Calu3 (cell line): ENCODE results near the gene HOXC4. TPM values are rescaled to one million over a fixed set of nuclear protein-coding genes. Genes with fewer than 3 reads are reported as not detected.

Experiments
- BruUV-seq: library from RNA; stranded (reverse); fragments of 400-500 nt; replicated peaks from 2 replicates; lab custom pipeline; 2021; lab: Mats Ljungman, UMichigan
- CTCF ChIA-PET: fragments of 300-600 bp; sonication (Branson Sonifier 250); formaldehyde crosslinking; loops from one replicate; lab custom pipeline; 2022; ENCODE audit warnings: antibody characterized with exemption; lab: Charles Lee
- DNase-seq: peaks from one replicate; pipeline ENCODE4 v3.0.0; 2022
- H3K27ac Mint-ChIP-seq: one replicate; pipeline ENCODE4 v1.8.0; 2022; ENCODE audit warnings: mixed read lengths; ENCODE audit not compliant: unreplicated experiment
- H3K27me3 Mint-ChIP-seq: one replicate; pipeline ENCODE4 v1.8.0; 2022; ENCODE audit warnings: mixed read lengths; ENCODE audit not compliant: unreplicated experiment
- H3K36me3 Mint-ChIP-seq: one replicate; pipeline ENCODE4 v1.8.0; 2022; ENCODE audit warnings: mild to moderate bottlenecking, moderate library complexity, mixed read lengths; ENCODE audit not compliant: insufficient read depth, unreplicated experiment
- H3K4me1 Mint-ChIP-seq: one replicate; pipeline ENCODE4 v1.8.0; 2022; ENCODE audit warnings: mild to moderate bottlenecking, low read depth, mixed read lengths; ENCODE audit not compliant: unreplicated experiment
- H3K4me3 Mint-ChIP-seq: one replicate; pipeline ENCODE4 v1.8.0; 2022; ENCODE audit warnings: mild to moderate bottlenecking, low read depth, moderate library complexity, mixed read lengths; ENCODE audit not compliant: unreplicated experiment
- H3K9me3 Mint-ChIP-seq: one replicate; pipeline ENCODE4 v1.8.0; 2022; ENCODE audit warnings: low read depth, mixed read lengths; ENCODE audit not compliant: unreplicated experiment
- CTCF ChIP-seq: fragments of 200-600 bp; IDR thresholded peaks from one replicate; pipeline ENCODE4 v1.8.0; 2022; ENCODE audit warnings: antibody characterized with exemption; ENCODE audit not compliant: unreplicated experiment
- intact Hi-C: fragments of 100-400 bp; cut with micrococcal nuclease; formaldehyde crosslinking; loops from one replicate; pipeline ENCODE4 v1.10.0; 2022; ENCODE audit not compliant: unreplicated experiment
- total RNA-seq: library from RNA; stranded (reverse); gene quantifications from 2 replicates; pipeline ENCODE4 v1.2.3, GENCODE V29; 2022

Gene HOXC4
- total RNA-seq, 1 experiment from 2014 or later: 0.57 TPM

- no peak for TF ChIP-seq CTCF
- intact Hi-C loops: no loop called here
- no TSS peak for BruUV-seq
- DNase-seq: no peak
- Mint-ChIP-seq H3K27ac (no peak overlapping the region), H3K4me1 (no peaks in the 10 kb centered on the region), H3K4me3 (no peak overlapping the region), H3K9me3 (no peaks in the 10 kb centered on the region), H3K36me3 (no peaks in the 10 kb centered on the region), H3K27me3 (peaks cover 90% of the 10 kb centered on the region)
- CTCF ChIA-PET: no interaction called here
Observed at GRCh38 chr12:54060975-54061778, 7.5 kb downstream of the HOXC4 start.

DNA sequence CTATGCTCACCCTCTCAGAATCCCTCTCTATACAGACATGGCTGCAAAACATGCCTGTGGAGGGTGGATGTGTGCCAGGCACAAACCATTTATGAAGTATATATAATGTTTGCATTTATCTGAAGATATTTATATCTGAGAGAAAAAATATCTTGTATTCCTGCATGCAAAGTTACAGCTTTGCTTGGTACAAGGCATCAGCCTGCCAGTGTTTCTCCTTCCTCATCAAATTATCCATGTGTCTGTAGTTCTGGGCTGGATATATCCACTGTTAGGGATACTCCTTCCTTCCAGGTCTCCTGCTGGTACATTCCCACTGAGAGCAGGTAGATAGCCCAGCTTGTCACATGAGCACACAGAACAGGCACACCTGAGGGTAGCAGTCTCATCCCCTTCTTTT is 12.0 kb downstream of the HOXC4 start:
- Mint-ChIP-seq H3K4me1 (no peaks in the 10 kb centered on the region), H3K27me3 (peaks cover 76% of the 10 kb centered on the region), H3K36me3 (no peaks in the 10 kb centered on the region), H3K4me3 (no peak overlapping the region), H3K9me3 (no peaks in the 10 kb centered on the region), H3K27ac (no peak overlapping the region)
- TF ChIP-seq CTCF: no peak
- intact Hi-C loops: no loop called here
- CTCF ChIA-PET: no interaction called here
- no peak for DNase-seq
- no TSS peak for BruUV-seq

DNA sequence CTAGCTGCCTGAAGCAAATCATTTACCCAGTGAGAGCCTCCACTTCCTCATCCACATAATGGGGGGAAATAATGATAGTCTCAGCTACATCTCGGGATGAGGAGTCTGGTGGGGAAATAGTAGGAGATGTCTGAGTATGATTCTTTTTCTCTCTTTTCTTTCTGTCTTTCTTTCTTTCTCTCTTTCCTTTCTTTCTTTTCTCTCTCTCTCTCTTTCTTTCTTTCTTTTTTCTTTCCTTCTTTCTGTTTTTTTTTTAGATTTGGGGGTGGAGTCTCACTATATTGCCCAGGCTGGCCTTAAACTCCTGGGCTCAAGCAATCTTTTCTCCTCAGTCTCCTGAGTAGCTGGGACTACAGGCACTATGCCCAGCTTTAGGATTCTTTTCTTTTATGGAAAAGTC is 12.8 kb downstream of the HOXC4 start:
- Mint-ChIP-seq H3K36me3 (no peaks in the 10 kb centered on the region), H3K4me1 (no peaks in the 10 kb centered on the region), H3K4me3 (no peak overlapping the region), H3K9me3 (no peaks in the 10 kb centered on the region), H3K27me3 (peaks cover 76% of the 10 kb centered on the region), H3K27ac (no peak overlapping the region)
- no TSS peak for BruUV-seq
- CTCF ChIA-PET: interaction anchor here (0.7 kb wide), 1 partner anchor 57 kb away, joined by 4 read pairs; the partner anchor contains the start of gene HOXC8
- no peak for DNase-seq
- intact Hi-C loops: no loop called here
- TF ChIP-seq CTCF: no peak

DNA sequence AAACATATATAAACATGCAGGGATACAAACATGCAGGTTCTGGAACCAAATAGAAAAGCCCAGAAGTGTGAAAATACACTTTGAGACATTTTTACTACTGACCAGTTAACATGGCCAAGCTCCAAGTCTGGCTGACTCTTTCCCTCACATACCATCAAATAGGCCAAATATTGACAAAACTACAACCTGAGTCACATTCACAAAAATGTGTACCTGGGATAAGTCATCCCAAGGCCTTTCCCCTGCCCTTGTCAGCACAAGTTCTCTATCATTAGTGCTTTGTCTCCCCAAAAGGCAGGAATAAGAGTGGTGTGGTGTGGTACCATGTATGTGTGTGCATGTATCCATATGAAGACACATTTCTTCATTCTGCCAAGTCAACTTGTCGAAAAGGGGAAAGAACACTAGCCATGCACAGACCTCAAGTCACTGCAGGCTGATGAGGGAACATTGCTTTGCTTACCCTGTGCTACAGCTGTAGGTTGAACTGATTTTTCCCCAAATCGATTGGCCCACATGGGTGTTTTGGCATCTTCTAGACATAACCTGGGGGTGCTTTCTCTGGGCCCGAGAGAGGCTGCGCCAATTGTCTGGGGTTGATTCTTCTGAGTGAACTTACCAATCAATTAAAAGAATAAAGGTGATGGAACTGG is 14.9 kb downstream of the HOXC4 start:
- no peak for TF ChIP-seq CTCF
- CTCF ChIA-PET: interaction anchor here (1.1 kb wide), 1 partner anchor 72 kb away, joined by 3 read pairs; no protein-coding TSS in a partner anchor
- Mint-ChIP-seq H3K27ac (no peak overlapping the region), H3K36me3 (no peaks in the 10 kb centered on the region), H3K9me3 (no peaks in the 10 kb centered on the region), H3K4me3 (no peak overlapping the region), H3K4me1 (no peaks in the 10 kb centered on the region), H3K27me3 (peaks cover 69% of the 10 kb centered on the region)
- intact Hi-C loops: no loop called here
- no peak for DNase-seq
- BruUV-seq: no TSS peak
